ENCODE measurements around the gene ADORA1.

Gene ADORA1

DNA sequence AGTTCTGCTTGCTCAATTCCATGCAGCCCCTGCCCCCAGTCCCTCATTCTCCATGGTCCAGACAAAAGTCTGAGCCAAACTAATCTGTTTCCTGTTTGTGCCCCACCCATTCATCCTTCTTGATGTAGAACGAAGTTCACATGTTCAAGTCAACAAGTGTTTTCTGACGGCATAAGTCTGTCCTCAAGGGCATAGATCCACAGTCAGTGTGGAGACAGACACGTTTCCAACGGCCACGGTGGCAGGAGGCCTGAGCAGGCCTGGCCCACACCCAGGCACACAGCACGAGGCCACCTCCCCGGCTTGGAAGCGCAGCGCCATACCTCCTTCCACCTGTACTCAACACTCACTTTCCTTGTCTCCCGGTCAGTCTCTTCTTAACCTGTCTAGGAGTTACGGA is 16.1 kb downstream of the ADORA1 start:
- DNase-seq, result no peak

DNA sequence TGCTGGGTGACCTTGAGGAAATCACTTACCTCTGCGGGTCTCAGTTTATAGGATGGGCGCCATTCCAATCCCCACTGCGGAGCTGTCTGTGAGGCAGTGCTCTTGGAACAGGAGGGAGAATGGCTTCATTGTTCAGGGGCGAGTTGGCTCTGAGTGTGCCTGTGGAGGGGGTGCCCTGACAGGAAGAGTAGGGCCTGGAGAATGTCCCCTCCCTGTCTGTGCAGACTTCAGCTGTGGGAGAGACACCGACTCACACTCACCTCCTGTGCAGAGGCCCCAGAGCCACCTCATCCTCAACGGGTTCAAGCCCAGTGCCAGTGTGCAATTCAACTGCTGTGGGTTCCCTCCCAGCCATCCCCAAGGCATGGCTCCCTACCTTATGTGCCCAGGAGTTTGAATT is 17.1 kb downstream of the ADORA1 start:
- DNase-seq, result no peak

DNA sequence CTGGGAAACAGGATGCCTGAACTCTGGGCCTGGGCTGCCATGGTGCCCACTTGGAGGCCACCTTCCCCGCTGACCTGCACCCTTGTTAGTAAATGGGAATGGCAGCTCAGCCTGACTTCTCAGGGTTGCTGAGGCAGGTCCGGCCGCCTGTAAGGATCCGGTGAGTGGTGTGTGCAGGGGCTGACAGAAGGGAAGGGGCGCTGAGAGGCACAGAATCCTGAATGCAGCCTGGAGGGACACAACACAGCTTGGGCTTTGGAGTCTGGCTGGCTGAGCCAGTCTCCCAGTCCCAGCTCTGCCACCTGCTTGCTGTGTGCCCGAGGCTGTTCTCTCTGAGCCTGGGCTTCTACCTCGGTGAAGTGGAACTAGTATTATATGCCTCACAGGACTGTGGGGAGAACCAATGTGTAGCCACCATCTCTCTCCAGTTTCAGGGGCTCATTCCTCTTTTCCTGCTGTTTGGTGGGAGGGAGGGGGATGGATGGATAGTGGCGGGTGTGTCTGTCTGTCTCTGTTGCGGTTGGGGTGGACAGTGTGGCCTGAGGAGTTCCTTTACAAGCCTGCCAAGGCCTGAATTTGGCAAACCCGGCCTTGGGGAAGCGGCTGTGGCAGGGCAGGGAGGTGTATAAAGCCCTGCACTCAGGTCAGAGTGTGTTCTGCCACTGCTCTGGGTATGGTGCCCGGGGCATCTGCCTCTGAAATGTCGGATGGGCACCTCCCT is 18.0 kb downstream of the ADORA1 start:
- no peak for DNase-seq

DNA sequence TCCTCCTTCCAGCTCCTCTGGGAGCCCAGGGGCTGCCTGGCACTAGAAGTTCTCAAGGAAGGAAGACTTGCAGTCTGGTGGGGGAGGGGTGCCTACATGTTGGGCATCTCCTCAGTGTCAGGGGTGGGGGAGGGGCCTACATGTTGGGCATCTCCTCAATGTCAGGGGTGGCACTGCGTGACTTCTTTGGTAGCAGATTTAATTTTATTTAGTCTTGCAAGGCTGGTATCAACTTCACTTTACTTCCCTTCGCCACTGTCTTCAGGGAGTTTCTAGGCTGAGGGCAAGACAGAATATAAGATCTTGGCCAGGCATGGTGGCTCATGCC is 18.5 kb downstream of the ADORA1 start:
- DNase-seq, result no peak

DNA sequence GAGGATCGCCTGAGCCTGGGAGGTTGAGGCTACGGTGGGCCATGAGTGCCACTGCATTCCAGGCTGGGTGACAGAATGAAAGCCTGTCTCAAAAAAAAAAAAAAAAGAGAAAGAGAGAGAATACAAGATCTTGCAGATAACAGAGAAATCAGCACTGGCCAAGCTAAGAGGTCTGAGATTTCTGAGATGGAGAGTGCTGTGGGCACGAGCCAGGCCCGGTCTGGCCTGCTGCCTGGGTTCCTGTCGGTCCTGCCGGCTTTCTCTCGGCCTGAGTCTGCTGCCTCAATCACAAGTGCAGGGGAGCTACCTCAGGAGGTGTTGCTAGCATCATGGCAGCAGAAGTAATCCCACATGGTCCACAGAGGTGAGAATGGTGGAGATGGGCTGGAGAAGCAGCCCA is 19.0 kb downstream of the ADORA1 start:
- no peak for DNase-seq

DNA sequence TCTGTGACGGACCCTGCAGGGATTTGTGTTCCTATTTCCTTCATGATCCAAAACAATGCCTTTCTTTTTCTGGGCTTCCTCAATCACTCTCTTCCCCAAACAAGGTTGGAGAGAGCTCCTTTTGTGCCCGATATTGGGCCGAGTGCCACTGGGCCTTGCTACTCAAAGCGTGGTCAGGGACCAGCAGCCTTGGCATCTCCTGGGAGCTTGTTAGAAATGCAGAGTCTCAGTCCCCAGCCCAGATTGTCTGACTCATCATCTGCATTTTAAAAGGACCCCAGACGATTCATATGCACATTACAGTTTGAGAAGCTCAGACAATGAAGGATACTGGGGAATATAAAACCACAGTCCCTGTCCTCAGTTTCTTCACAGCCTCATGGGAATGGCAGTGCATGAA is 19.9 kb downstream of the ADORA1 start:
- DNase-seq, result no peak

DNA sequence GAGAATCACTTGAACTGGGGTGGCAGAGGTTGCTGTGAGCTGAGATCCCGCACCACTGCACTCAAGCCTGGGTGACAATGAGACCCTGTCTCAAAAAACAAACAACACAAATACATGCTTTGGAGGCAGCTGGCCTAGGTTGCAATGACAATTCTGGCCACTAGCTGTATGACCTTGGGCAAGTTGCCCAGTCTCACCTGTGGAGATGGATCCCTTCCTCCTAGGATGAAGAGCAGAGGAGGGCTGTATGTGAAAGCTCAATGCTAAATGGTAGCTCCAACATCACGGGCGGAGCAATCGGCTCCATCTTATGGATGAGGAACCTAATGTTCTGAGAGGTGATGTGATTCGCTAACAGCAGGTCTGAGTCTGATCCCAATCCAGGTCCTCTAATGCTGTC is 20.6 kb downstream of the ADORA1 start:
- no peak for DNase-seq

DNA sequence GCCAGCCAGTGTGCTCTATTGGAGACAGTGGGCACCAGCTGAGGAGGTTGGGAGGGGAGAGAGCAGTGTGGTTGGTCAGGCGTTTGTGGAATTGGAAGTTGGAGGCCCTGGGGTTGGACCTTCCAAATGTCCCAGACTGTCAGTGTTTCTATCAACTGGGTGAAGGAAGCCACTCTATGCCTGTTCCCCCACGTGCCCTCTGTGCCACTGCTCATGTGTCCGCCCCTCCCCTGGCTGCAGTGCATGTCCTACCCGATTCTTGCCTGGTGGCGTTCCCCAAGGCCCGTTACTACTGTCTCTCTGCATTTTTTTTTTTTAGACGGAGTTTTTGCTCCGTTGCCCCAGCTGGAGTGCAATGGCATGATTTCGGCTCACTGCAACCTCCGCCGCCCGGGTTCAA is 21.1 kb downstream of the ADORA1 start:
- DNase-seq, result no peak

DNA sequence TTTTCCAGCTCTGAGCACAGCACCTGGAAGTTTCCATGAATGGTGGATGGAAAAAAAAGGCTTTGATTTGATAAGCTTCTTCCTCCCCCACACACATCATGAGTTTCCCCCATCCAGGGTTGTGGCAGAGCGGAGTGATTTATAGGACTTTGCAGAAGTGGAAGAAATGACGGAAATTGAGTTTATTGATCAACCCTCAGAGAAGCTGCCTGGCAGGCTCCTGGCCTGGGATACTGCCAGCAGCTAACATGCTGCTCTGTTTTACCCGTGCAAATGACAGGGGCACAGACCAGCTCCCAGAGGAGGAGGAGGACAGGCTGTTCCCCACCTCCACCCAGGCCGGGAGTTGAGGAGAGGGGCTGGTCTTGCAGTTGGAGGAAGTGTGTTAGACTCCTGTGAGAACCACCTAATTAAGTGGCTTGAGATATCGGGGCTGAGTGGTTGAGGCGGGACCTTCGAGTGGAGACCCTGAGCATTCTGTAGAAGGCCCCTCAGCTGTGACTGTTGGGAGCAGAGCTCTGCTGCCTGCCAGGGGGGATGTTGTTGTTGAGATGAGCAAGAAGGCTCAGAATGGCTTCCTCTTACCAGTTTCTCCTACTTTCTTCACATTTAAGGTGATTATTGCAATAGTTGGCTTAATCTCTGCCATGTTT is 21.8 kb downstream of the ADORA1 start:
- no peak for DNase-seq

DNA sequence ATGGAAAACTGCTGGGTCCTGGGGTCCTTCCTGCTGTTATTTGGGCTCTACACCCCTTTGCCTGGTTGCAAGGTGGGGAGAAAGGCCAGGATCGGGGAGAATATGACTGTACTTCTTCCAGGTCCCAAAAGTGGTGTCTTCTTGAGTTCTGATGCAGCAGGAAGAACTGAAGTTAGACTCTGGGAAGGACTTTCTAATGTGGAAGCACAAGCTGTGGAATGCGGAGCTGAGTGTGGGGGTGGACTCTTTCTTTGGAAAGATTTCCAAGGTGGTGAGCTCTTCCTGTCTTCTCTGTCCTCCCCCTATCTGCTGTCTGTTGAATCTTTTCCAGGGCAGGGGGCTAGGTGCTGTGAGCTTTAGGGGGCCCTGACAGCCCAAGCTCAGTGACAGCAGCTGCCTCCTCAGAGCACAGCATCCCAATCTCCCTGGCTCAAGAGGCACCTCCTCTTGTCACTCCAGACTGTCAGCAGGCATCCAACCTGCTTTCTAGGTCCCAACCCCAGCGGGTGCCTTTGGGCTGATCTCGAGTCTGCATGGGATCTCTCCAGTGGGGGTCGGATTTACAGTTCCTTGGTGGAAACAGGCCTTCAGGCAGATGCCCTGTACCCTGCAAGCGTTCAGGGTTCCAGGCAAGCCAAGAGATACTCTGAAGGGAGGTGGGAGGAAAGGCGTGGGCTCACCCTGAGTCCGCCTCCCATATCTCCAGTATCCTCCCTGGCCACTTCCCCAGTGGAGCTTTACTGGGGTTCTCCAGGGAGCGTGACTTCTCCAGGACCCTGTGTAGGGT is 23.2 kb downstream of the ADORA1 start:
- no peak for DNase-seq

DNA sequence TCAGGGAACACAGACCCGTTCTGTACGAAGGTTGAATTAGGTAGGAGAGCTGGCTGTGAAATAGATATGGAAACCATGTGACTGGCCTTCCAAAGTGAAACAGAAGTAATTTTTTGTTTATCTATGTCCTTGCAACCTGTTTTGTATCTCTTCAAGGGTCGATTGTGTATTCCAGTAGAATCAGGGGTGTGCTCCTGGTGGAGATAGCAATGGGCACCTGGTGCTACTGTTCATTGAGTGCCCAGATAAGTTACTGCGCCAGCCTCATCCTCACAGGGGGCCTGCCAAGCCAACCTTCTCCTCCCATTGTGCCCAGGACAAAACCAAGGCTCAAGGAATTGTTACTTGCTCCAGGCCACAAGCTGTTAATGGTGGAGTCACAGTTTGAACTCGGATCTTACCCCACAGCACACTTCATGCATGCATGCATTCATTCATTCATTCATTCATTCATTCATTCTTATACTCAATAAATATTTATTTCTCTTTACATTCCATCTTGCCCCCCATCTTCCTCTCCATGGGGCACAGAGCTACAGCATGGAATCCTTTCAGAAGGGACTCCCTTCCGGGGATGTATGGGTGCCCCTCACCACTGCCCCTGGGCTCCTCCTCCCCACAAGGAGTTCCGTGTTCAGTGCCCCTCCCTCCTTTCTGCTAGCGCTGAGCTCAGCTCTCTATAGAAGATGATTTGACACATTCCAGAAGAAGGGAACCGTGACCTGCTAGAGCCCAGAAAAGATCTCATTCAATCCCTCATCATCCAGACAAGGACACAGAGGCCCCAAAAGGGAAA is 24.0 kb downstream of the ADORA1 start:
- DNase-seq, result no peak

DNA sequence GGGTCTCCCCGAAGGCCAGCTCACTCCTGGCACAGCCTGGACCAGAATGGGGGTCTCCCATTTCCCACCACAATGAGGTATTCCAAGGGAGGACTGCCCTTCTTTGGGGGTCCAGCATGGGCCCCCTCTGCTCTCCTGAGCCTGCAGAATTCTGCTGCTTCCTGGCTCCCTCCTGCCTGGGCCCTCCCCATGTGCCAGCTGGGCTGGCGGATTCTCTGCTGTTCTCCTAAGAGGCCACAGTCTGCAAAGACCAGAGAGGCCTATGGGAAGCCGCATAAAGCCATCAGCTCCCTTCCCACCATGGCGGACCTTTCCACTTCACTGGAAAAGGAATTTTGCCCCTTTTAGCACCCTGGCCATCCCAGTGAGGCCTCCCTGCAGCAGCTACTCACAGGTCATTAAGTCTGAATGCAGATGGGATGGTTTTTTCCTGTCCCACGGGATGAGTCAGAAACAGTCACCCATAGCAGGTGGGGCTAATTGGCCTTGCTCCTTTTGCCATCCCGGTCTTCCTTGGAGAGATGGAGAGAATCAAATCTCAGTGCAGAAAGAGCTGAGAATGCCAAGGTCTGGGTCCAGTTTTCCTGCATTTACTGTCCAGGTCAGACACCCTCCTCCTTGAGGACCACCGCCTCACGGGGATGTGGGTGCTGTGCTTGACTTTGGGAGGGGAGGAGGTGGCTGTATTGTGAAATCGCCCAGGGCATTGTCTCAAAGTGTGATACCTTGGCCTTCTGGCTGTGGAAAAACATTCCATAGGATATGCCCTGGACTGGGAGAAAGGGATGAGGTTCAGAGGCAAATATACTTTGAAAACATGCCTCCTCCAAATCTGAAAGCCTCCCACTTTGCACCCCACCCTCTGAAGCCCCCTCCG is 24.9 kb downstream of the ADORA1 start:
- no peak for DNase-seq

DNA sequence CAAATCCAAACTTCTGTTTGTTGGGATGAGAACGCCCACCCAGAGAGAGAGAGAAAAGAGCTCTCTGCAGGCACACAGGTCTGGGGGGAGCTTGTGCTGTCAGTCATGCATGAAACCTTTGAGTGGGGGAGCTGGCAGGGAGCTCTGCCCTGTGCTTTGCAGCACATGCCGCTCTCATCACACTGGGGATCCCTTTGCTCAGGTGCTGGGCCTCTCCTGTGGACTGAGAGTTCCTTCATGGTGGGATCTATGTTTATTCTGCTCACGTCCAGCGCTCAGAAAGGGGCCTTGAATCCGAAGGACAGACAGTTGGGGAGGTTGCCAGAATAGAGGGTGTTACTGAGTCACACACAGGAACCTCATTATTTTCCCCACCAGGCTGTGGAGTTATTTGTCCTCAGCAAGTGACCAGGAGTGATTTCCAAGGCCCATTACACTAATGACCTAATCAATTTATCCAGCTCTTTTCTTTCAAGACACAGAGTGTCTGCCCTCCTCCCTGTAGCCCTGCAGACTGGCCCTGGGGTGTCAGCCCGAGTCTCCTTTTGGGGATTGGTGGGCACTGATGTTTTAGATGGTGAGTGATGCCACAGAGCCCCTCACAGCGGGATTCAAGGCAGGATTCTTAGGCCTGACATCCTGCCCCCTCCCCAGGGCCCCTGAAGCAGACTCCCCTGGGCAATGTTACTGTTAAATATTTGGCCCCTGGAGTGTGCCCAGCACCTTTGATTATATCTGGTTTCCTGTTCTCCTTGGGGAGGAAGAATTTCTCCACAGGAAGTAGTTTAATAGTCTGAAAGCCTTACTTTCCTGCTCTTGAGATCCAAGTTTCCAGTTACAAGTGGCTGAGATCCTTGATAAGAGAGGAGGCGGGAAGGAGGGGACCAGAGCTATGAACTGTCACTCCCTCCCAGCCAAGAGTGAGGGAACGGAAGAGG is 25.8 kb downstream of the ADORA1 start:
- no peak for DNase-seq

DNA sequence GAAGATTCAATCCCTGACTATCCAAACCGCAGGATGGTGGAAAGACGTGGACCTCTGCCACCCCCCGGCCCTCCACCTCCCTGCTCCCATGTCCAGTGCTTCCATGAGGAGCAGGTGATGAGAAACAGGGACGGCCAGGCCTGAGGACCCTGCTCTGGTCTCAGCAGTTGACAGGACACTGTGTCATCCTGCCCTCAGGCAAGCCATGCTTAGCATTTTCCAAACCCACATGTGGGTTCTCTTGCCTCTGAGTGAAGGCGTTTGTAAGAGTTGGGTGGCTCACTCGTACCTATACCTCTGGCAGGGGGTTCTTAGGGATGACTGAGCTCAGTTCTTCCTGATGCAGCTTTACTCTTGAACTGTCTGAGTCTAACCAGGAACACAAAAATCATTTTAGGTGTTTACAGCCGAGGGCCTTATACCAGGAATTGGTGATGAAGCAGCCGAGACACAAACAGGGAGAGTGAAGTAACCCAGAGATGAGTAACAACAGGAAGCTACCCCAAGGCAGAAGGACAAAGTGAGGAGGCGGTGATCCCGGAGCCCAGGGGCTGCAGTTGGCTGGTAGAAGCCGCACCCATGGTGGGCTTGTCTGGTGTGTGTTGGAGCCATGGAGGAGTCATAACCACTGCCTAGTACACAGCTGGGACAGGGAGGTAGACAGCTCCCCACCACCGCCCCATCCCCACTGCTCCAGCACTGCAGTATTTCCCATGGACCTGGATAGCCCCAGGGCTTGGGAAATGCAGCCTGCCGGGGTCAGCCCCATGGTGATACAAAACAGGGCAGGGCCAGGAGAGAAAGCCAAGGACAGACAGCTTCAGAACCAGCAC is 26.7 kb downstream of the ADORA1 start:
- DNase-seq, result no peak

DNA sequence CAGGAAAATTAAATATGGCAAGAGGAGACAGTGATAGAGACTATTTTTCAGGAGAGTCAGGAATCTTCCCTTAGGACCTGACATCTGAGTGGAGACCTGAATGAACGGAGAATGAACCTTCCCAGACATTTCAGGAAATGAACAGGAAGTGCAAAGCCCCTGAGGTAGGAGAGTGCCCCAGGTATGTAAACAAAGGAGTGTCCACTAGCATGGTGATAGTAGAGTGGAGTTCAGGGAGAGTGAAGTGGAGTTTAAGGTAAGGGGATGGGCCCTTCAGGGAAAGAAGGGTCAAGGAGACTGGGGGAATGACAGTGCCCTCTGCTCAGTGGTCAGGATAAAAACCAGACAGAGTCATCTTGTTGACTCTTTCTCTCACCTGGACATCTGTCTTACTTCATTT is 28.8 kb downstream of the ADORA1 start:
- no peak for DNase-seq

DNA sequence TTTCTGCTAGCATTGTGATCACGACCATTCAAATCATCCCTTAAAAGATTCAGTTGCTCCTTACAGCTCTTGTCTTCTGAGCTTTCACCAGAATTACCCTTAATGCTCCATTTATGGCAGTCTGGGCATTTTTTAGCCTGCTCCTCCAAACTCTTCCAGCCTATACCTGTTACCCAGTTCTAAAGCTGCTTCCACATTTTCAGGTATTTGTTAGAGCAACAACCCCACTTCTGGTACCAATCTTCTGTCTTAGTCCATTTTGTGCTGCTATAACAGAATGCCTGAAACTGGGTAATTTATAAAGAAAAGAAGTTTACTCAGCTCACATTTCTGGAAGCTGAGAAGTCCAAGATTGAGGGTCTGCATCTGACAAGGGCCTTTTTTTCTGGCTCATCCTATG is 30.9 kb downstream of the ADORA1 start:
- no peak for DNase-seq

DNA sequence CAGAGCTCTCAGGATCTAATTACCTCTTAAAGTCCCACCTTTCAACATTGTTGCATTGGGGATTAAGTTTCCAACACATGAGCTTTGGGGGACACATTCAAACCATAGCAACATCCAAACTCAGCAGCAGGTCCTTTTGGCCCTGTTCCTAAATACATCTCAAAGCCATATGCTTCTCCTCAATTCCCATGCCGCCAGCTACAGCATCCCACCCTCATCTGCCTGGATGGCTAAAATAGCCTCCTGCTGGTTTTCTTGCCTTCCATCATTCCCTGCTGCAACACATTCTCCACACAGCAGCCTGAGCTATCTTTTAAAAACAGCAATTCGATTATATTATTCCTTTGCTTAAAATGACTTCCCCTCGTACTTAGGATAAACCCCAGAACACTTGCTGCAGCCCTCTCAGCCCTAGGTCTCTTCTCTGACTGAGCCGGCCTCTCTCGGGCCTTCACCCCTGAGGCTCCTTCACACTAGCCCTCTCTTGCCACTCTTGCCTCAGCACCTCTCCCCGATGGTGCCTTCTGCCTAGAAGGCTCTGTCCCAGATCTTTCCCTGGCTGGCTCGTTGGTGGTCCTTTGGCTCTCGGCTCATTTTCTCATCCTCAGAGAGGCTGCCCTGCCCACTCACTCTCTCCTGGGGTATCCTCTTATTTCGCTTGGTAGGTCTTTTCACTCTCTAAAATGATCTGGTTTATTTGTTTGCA is 31.6 kb downstream of the ADORA1 start:
- DNase-seq, result no peak

DNA sequence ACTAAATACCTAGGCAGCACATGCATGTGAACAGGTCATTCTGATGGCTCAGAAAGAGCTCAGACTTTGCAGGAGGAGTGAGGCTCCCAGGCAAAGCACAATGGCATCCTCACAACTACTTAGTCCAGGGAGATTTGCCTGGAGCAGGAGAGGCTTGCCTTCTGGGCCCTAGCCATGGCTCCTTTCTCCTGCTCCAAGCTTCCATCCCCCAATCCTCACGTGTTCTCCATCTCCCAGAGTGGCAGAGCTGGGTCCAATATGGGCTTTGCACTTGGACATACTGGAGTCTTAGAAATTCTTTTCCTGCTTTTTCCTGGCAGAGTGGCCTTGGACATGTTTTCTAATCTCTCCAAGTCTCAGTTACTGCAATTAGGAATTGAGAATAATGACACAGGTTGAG is 32.3 kb downstream of the ADORA1 start:
- no peak for DNase-seq

DNA sequence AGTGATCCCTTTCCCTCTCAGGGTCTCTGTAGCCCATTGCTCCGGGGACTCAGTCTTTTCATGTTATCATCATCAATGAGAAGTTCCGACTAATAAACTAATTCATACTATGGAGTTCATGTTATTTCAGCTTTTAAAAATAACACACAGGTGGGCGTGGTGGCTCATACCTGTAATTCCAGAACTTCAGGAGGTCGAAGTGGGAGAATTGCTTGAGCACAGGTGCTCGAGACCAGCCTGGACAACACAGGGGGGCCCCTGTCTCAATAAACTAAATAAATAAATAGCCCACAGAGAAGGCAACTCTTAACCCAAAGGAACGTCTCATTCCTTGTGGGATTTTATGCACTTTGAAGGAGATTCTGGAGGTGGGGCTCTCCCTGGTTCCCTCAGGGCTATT is 33.6 kb downstream of the ADORA1 start:
- no peak for DNase-seq

DNA sequence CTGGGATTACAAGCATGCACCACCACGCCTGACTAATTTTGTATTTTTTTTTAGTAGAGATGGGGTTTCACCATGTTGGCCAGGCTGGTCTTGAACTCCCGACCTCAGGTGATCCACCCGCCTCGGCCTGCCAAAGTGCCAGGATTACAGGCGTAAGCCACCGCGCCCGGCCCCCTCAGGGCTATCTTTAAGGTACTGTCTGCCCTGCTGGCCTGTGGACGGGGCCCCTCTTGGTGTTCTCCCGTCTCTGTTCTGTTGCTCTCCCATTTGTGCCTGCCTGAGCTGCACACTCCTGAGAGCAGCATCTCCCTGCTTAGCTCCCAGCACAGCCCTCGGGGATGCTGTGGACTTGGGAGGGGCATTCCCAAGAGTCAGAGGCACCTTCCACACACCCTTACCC is 34.2 kb downstream of the ADORA1 start:
- no peak for DNase-seq
